OCI-LY7 (cell line): ENCODE measurements around the gene RAET1E. TPM values are rescaled to one million over a fixed set of nuclear protein-coding genes. Genes with fewer than 3 reads are reported as not detected.

Experiments
- BruUV-seq: library from RNA; stranded (reverse); fragments of 400-500 nt; replicated peaks from 2 replicates; lab custom pipeline; 2021; lab: Mats Ljungman, UMichigan
- CTCF ChIA-PET: fragments of 300-600 bp; sonication (Branson Sonifier 250); formaldehyde crosslinking; loops from one replicate; lab custom pipeline; 2022; ENCODE audit warnings: antibody characterized with exemption; ENCODE audit not compliant: unreplicated experiment; lab: Charles Lee
- POLR2A ChIA-PET: fragments of 300-600 bp; sonication (Branson Sonifier 250); formaldehyde crosslinking; loops from one replicate; lab custom pipeline; 2022; ENCODE audit warnings: antibody characterized with exemption; lab: Charles Lee
- DNase-seq: peaks from one replicate; pipeline ENCODE4 v3.0.0-alpha.2; 2015; ENCODE audit warnings: low spot score
- H2AFZ ChIP-seq: fragments of 200-600 bp; sonication (generic), shearing (Covaris generic); 2 replicates; pipeline ENCODE4 v1.6.1; 2014; ENCODE audit warnings: mild to moderate bottlenecking, antibody characterized with exemption, low read length, moderate library complexity
- H3K27ac ChIP-seq: fragments of 200-600 bp; sonication (generic); 2 replicates; pipeline ENCODE4 v1.5.1; 2014; ENCODE audit warnings: mixed run types, low read depth, mild to moderate bottlenecking, moderate library complexity, low read length, inconsistent platforms; ENCODE audit not compliant: poor library complexity, severe bottlenecking
- H3K36me3 ChIP-seq: fragments of 200-600 bp; sonication (generic); 2 replicates; pipeline ENCODE4 v1.6.1; 2014; ENCODE audit warnings: mild to moderate bottlenecking, antibody characterized with exemption, low read length, moderate library complexity, mixed read lengths; ENCODE audit not compliant: insufficient read depth
- H3K4me1 ChIP-seq: fragments of 200-600 bp; sonication (generic); 2 replicates; pipeline ENCODE4 v1.5.1; 2014; ENCODE audit warnings: mild to moderate bottlenecking, low read length; ENCODE audit not compliant: insufficient read depth, poor library complexity, severe bottlenecking
- H3K4me2 ChIP-seq: fragments of 200-600 bp; sonication (generic); 2 replicates; pipeline ENCODE4 v1.6.1; 2014; ENCODE audit warnings: mild to moderate bottlenecking, low read length
- H3K4me3 ChIP-seq: fragments of 200-600 bp; sonication (generic); 2 replicates; pipeline ENCODE4 v1.5.1; 2014; ENCODE audit warnings: mild to moderate bottlenecking, low read depth, low read length; ENCODE audit not compliant: poor library complexity, severe bottlenecking
- H3K79me2 ChIP-seq: fragments of 200-600 bp; sonication (generic); 2 replicates; pipeline ENCODE4 v1.6.1; 2016; ENCODE audit warnings: low read depth, mild to moderate bottlenecking, low read length, moderate library complexity, mixed read lengths; ENCODE audit not compliant: insufficient read depth
- H3K9me2 ChIP-seq: fragments of 200-600 bp; sonication (generic); 2 replicates; pipeline ENCODE4 v1.6.1; 2016; ENCODE audit warnings: mild to moderate bottlenecking, low read length, mixed read lengths; ENCODE audit not compliant: insufficient read depth
- H3K9me3 ChIP-seq: fragments of 200-600 bp; sonication (generic); 2 replicates; pipeline ENCODE4 v1.6.1; 2014; ENCODE audit warnings: mild to moderate bottlenecking, mixed run types, low read length, mixed read lengths
- H4K20me1 ChIP-seq: fragments of 200-600 bp; sonication (generic); 2 replicates; pipeline ENCODE4 v1.6.1; 2014; ENCODE audit warnings: mild to moderate bottlenecking, antibody characterized with exemption, low read length, moderate library complexity, mixed read lengths; ENCODE audit not compliant: insufficient read depth
- CTCF ChIP-seq: fragments of 200-600 bp; sonication (generic); conservative IDR thresholded peaks from 2 replicates; pipeline ENCODE4 v1.5.1; 2014; ENCODE audit warnings: mild to moderate bottlenecking, antibody characterized with exemption, low read length, moderate library complexity, mixed read lengths
- EZH2phosphoT487 ChIP-seq: fragments of 200-600 bp; sonication (generic); IDR thresholded peaks from 2 replicates; pipeline ENCODE4 v1.6.1; 2018; ENCODE audit warnings: low read depth, borderline replicate concordance, mild to moderate bottlenecking, mixed run types, antibody characterized with exemption, low read length, moderate library complexity, mixed read lengths
- intact Hi-C: fragments of 100-400 bp; cut with micrococcal nuclease; formaldehyde crosslinking; loops from one replicate; pipeline ENCODE4 v1.10.0; 2022; ENCODE audit not compliant: unreplicated experiment
- total RNA-seq, 2 experiments: library from RNA; depleted of rRNA in 1 of 2; stranded (reverse); fragments of >200 nt in 1 of 2; shearing (Covaris generic) in 1 of 2; gene quantifications; 2 replicates each; pipeline ENCODE4 v1.2.3, GENCODE V29; 2014 to 2022

Gene RAET1E
- total RNA-seq, 2 experiments from 2014 or later = not detected

DNA sequence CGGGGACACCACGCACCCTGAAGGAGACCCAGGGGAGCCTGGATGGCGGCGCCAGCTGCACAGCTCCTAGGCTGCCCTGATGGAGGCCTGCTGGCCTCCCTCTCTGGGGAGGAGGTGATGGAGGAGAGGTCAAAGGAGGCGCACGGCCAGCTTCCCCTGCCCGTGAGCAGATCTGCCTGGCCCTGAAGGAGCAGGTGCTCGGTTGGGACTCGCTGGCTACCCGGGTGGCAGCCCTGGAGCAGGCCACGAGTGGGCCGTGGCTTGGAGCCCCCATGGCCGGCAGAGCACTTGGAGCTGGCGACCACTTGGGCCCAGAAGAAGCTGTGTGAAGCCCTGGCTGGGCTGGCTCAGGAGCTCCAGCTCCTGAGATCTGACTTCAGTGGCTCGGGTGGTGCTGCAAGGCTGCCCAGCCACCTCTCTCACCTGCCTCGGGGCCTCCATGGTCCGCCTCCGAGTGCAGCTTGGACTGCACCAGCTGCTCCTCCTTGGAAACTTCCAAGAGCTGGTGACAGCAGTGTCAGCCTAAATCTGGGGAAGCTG, 7.5 kb upstream of the RAET1E start:
- ChIA-PET POLR2A (interaction anchor here (0.5 kb wide), 1 partner anchor 170 kb away, joined by 4 read pairs; no protein-coding TSS in a partner anchor), CTCF (interaction anchor here (0.6 kb wide), 1 partner anchor 1786 kb away, joined by 3 read pairs; no protein-coding TSS in a partner anchor)
- Histone ChIP-seq H3K4me3 (no peak overlapping the region), H3K4me1 (no peaks in the 10 kb centered on the region), H3K9me2 (no peaks in the 10 kb centered on the region), H3K4me2 (no peak overlapping the region), H3K27ac (no peak overlapping the region), H2AFZ (no peak overlapping the region), H3K9me3 (0 out of 2 replicates have a peak, but pooled peaks cover 10% of the 10 kb centered on the region), H4K20me1 (no peaks in the 10 kb centered on the region), H3K36me3 (no peaks in the 10 kb centered on the region), H3K79me2 (no peaks in the 10 kb centered on the region)
- TF ChIP-seq CTCF (no peak), EZH2phosphoT487 (no peak)
- no peak for DNase-seq
- intact Hi-C loops = no loop called here
- no TSS peak for BruUV-seq

DNA sequence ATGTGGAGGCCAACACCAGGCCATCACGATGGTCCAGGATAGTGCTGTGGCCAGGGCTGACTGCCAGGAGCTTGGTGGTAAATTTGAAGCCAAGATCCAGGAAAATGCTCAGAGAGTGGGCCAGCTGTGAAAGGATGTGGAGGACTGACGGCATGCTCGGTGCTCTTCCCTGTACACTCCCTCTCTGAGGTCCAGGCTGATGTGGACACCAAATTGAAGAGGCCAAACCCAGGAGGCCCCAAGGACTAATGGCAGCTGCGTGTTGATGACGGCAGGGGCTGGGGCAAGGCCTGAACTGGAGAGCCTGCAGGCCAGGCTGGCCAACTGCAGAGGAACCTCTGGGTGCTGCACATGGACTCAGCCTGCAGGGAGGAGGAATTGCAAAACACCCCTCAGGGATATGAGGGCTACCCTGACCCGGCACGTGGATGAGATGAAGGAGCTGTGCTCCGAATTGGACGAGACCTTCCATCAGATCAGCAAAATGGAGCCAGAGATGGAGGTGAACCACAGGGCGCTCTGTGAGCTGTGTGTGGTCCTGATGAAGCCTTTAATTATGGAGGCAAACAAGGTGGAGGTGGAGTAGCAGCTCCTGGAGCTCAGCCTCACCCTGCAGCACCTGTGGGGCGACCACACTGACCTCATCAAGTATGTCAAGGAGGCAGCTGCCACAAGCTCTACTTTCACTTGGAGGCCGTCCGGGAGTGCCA, 6.9 kb upstream of the RAET1E start:
- no peaks in the 10 kb centered on the region for H3K36me3 ChIP-seq
- POLR2A ChIA-PET = no interaction called here

More for the DNA sequence above, 6.9 kb upstream of the RAET1E start:
- no peak overlapping the region for H3K4me2 ChIP-seq
- H3K9me2 ChIP-seq = no peaks in the 10 kb centered on the region
- intact Hi-C loops = no loop called here
- no peak for DNase-seq
- no peaks in the 10 kb centered on the region for H3K79me2 ChIP-seq
- CTCF ChIA-PET = no interaction called here
- no peaks in the 10 kb centered on the region for H3K4me1 ChIP-seq
- BruUV-seq = no TSS peak
- no peaks in the 10 kb centered on the region for H4K20me1 ChIP-seq
- TF ChIP-seq EZH2phosphoT487 (no peak), CTCF (no peak)
- H3K4me3 ChIP-seq = no peak overlapping the region
- H2AFZ ChIP-seq = no peak overlapping the region
- 0 out of 2 replicates have a peak, but pooled peaks cover 10% of the 10 kb centered on the region for H3K9me3 ChIP-seq
- H3K27ac ChIP-seq = no peak overlapping the region
